ENCODE data around the gene ZNF804A. TPM values are rescaled to one million over a fixed set of nuclear protein-coding genes. Genes with fewer than 3 reads are reported as not detected.

Gene ZNF804A
- total and polyA plus RNA-seq, 2 of the 4 experiments (the other 2 are of a cell fraction), result 2.2 to 2.7 TPM

DNA sequence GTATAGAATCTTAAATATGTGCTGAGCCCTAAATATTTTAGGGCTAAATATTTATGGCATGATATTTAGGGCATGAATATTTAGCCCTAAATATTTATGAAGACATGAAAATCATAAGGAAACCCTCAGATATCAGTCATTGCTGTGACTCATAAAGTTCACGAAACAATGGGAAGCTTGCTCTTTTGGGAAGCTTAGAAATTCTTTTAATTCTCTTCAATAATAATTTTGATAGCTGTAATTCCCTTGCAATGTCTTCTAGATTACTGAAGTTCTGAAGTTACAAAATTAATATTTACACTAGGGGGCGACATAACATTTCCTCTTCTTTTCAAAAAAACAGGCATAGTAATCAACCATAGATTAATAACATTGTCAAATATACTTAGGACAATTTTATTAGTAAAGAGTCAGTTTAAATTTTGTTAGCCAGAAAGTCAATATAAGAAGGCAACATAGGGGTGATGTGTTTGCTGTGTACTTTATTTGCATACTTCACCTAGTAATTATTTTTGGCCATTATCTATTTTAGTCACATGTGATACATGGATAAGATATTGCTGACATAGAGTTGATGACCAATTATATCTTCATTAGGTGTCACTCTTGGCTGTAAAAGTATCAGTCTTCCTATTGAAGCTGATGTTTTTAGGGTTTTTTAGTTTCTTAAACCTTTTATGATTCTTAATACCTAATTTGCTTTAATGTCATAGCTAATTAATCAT is 13.2 kb downstream of the ZNF804A start:
- Histone ChIP-seq H3K27ac (ENCODE audit: insufficient read depth, low read length) (no peak overlapping the region), H4K20me1 (ENCODE audit: insufficient read depth, low read length) (no peaks in the 10 kb centered on the region), H3K4me3 (ENCODE audit: insufficient read depth, low read depth, low read length) (no peak overlapping the region), H3K9ac (ENCODE audit: low read depth, low read length) (no peak overlapping the region), H3K27me3 (ENCODE audit: control insufficient read depth, insufficient read depth, low read length) (no peaks in the 10 kb centered on the region), H3K9me3 (ENCODE audit: control insufficient read depth, insufficient read depth, low read length) (no peaks in the 10 kb centered on the region), H4K91ac (ENCODE audit: insufficient read depth, low read depth, low read length) (no peak overlapping the region), H2AFZ (replicated peaks; ENCODE audit: low read length, poor library complexity) (no peak overlapping the region), H3K14ac (replicated peaks; ENCODE audit: low read depth, low read length) (no peak overlapping the region), H3K56ac (ENCODE audit: extremely low read depth, insufficient read depth, low read length) (no peak overlapping the region), H3K4ac (ENCODE audit: low read depth, low read length) (no peak overlapping the region), H3K18ac (ENCODE audit: low read depth, low read length) (no peak overlapping the region), H2AK5ac (ENCODE audit: low read depth, low read length) (no peak overlapping the region), H2AK9ac (replicated peaks; ENCODE audit: low read depth, low read length, poor library complexity) (no peak overlapping the region), H2BK20ac (ENCODE audit: low read depth, low read length) (no peak overlapping the region), H4K5ac (ENCODE audit: low read depth, low read length) (no peak overlapping the region), H2BK120ac (ENCODE audit: low read depth, low read length) (no peak overlapping the region), H4K8ac (ENCODE audit: low read depth in 2 of 2, low read length in 2 of 2) (no peak overlapping the region), H3K4me1 (ENCODE audit: control insufficient read depth, insufficient read depth, low read length) (no peaks in the 10 kb centered on the region), H3K9me1 (ENCODE audit: insufficient read depth, low read length) (no peaks in the 10 kb centered on the region), H2BK15ac (ENCODE audit: low read depth, low read length) (no peak overlapping the region), H2BK5ac (ENCODE audit: low read depth, low read length, poor library complexity, severe bottlenecking) (no peak overlapping the region), H3K79me1 (ENCODE audit: low read depth in 1 of 2, low read length in 2 of 2) (no peaks in the 10 kb centered on the region; a peak in 1 of 4 replicates), H3K23ac (ENCODE audit: low read depth, low read length) (no peak overlapping the region), H3K36me3 (ENCODE audit: control insufficient read depth, insufficient read depth, low read length) (no peaks in the 10 kb centered on the region), H3K4me2 (ENCODE audit: low read depth, low read length) (no peak overlapping the region)
- CTCF ChIA-PET, result interaction anchor here (0.6 to 1.9 kb wide), 6 partner anchors 12 to 537 kb away, joined by 3 to 5 read pairs (median 4); no protein-coding TSS in a partner anchor
- intact Hi-C loops (cut with micrococcal nuclease) (no loop called here), in situ Hi-C loops (cut with MboI; ENCODE audit: low sequenced_read_pairs) (no loop called here), dilution Hi-C loops (cut with HindIII; ENCODE audit: low sequenced_read_pairs, unreplicated experiment) (no loop called here)
- ATAC-seq (ENCODE audit: low read depth) (peak; percentile 51), DNase-seq (peak; percentile 48)
- BruUV-seq (replicated peaks), result no TSS peak
- TF ChIP-seq BHLHE40 (IDR thresholded peaks at IDR 0.05; ENCODE audit: low read depth, low read length) (no peak), SMC3 (IDR thresholded peaks at IDR 0.05; ENCODE audit: low read depth, low read length) (peak; percentile 33; the same call in 1 of the 2 replicates), RCOR1 (IDR thresholded peaks at IDR 0.05; ENCODE audit: insufficient replicate concordance, low read length) (no peak), RAD21 (IDR thresholded peaks at IDR 0.05; ENCODE audit: low read length) (peak; percentile 54), NFE2L2 (IDR thresholded peaks at IDR 0.05; ENCODE audit: low read depth, low read length) (no peak)
- TF ChIP-seq, protein P1, sequence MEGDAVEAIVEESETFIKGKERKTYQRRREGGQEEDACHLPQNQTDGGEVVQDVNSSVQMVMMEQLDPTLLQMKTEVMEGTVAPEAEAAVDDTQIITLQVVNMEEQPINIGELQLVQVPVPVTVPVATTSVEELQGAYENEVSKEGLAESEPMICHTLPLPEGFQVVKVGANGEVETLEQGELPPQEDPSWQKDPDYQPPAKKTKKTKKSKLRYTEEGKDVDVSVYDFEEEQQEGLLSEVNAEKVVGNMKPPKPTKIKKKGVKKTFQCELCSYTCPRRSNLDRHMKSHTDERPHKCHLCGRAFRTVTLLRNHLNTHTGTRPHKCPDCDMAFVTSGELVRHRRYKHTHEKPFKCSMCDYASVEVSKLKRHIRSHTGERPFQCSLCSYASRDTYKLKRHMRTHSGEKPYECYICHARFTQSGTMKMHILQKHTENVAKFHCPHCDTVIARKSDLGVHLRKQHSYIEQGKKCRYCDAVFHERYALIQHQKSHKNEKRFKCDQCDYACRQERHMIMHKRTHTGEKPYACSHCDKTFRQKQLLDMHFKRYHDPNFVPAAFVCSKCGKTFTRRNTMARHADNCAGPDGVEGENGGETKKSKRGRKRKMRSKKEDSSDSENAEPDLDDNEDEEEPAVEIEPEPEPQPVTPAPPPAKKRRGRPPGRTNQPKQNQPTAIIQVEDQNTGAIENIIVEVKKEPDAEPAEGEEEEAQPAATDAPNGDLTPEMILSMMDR (conservative IDR thresholded peaks at IDR 0.05; ENCODE audit: low read depth, low read length), result peak; percentile 60
- no CpG with 5 or more reads among the region's 2 CpGs for WGBS, 2 experiments (ENCODE audit: extremely low coverage in 2 of 2, insufficient read length in 1 of 2)
- POLR2A ChIA-PET (ENCODE audit: unreplicated experiment), result no interaction called here
